Left renal cortex interstitium (tissue), 4 donors: ENCODE data around the gene CERS1. TPM values are rescaled to one million over a fixed set of nuclear protein-coding genes. Genes with fewer than 3 reads are reported as not detected.

ENCODE experiments used
- DNase-seq, 4 donors: peaks; one replicate each; pipeline ENCODE4 v3.0.0-alpha.2; 2013; ENCODE audit warnings: low read depth in 4 of 4, low spot score in 2 of 4, missing footprints in 1 of 4
- polyA plus RNA-seq, 4 donors: library from polyadenylated mRNA; unstranded; fragments of 120-200 nt; gene quantifications; one replicate each; pipeline ENCODE4 v1.2.1, GENCODE V29; 2013; ENCODE audit not compliant: insufficient read length in 4 of 4

CERS1 gene
- polyA plus RNA-seq = 1 to 10 TPM; 4.8 to 8.1 (median 6.7) TPM

- no peak for DNase-seq
Observed at GRCh38 chr19:18895824-18896341, at the start of gene CERS1. Gene CERS1 (minus strand): TSS chr19:18896158. CDS start chr19:18896072, 86 bp downstream.

- DNase-seq = no peak
Observed at GRCh38 chr19:18945297-18945696, 49.3 kb upstream of the CERS1 start.

GRCh38 chr19:18943465-18943864 is 47.5 kb upstream of the CERS1 start:
- DNase-seq = no peak

- no peak for DNase-seq
Observed at GRCh38 chr19:18942692-18943091, 46.7 kb upstream of the CERS1 start.

GRCh38 chr19:18941628-18942354 is 45.8 kb upstream of the CERS1 start:
- no peak for DNase-seq

GRCh38 chr19:18940769-18941627 is 45.0 kb upstream of the CERS1 start, which contains the start of gene HOMER3:
Gene HOMER3 (minus strand): TSS chr19:18941217. CDS start chr19:18938982, 2,235 bp downstream.
- no peak for DNase-seq

GRCh38 chr19:18939922-18940768 is 44.2 kb upstream of the CERS1 start:
- DNase-seq = no peak

GRCh38 chr19:18939163-18939562 is 43.2 kb upstream of the CERS1 start:
- DNase-seq = no peak

- no peak for DNase-seq
Observed at GRCh38 chr19:18933297-18933696, 37.3 kb upstream of the CERS1 start.

GRCh38 chr19:18932216-18932841 is 36.4 kb upstream of the CERS1 start:
- no peak for DNase-seq

GRCh38 chr19:18931316-18932162 is 35.6 kb upstream of the CERS1 start:
- no peak for DNase-seq

- DNase-seq = no peak
Observed at GRCh38 chr19:18929311-18929710, 33.4 kb upstream of the CERS1 start.

- no peak for DNase-seq
Observed at GRCh38 chr19:18928018-18928805, 32.3 kb upstream of the CERS1 start.

GRCh38 chr19:18924684-18925213 is 28.8 kb upstream of the CERS1 start:
- no peak for DNase-seq

GRCh38 chr19:18922228-18922985 is 26.4 kb upstream of the CERS1 start:
- no peak for DNase-seq

GRCh38 chr19:18921593-18921992 is 25.6 kb upstream of the CERS1 start:
- no peak for DNase-seq

GRCh38 chr19:18920400-18920799 is 24.4 kb upstream of the CERS1 start:
- DNase-seq = no peak

GRCh38 chr19:18919900-18920214 is 23.9 kb upstream of the CERS1 start:
- DNase-seq = no peak
